H54 (cell line): ENCODE results near the gene FSTL1.

Source experiments
- DNase-seq: peaks from one replicate; pipeline ENCODE4 v3.0.0; 2011; ENCODE audit warnings: low spot score, mixed read lengths; ENCODE audit not compliant: insufficient read length
- FAIRE-seq: peaks from 3 replicates; lab custom pipeline; 2011; peaks lifted over from hg19 to GRCh38; lab: Jason Lieb, UNC
- POLR2A ChIP-seq: IDR thresholded peaks from 2 replicates; pipeline ENCODE4 v1.6.1; 2011; ENCODE audit warnings: low read depth, mild to moderate bottlenecking, low read length

FSTL1 gene

DNA sequence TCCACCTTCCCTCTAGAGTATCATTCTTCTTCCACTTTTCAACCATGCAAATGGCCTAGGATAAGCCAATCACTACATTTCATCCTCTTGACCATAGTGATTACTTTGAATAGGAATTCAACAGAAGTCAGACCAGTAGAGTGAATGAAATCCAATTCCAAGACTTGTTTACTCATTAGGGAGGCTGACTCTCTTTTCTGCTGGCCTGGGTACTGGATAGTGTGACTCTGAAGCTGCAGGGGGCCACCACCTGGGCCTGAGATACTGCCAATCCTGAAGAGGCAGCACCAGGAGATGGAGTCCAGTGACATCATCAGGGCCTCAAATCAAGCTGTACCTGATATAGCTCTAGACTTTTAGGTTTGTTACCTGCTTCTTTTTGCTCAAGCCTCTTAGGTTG is 7.0 kb upstream of the FSTL1 start:
- FAIRE-seq (no peak), DNase-seq (no peak)
- TF ChIP-seq POLR2A, result no peak

DNA sequence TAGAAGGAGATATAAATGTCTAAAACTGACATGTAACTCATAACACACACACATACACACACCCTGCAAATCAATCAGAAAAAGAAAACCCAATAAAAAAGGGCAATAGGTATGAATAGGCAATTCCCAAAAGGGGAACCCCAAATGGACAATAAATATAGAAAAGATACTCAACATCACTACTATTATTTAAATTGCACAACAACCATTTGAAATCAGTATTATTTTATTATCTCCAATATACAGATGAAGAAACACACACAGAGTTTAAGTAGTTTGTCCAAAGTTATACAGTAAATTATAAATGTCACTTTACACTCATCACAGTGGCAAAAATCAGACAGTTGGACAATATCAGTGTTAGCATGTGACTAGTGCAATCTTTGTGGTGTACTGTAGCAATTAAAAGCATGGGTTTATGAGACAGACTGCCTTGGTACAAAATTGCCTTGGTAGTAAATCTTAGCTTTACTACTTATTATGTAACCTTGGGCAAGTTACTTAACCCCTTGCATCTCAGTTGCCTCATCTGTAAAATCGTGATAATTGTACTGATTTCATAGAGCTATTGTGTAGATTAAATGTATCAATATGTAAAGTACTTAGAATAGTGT is 3.4 kb upstream of the FSTL1 start:
- no peak for TF ChIP-seq POLR2A
- DNase-seq (no peak), FAIRE-seq (no peak)

DNA sequence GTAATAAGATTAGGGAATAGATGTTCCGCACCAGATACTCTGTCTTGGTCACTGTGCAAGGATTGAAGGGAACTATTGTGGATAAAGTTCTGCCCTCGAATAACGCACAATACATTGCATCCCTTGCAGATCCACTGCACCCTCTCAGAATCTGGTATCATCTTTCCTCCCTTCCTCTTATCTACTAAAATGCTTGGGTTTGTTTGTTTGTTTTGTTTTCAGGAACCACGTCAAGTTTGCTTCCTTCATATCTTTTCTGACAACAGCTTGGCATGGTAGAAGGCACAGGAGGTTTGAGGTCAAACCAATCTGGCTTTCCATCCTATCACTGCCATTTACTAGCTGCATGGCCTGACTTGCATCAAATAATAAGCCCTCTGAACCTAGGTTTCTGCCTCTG is 2.0 kb upstream of the FSTL1 start:
- no peak for FAIRE-seq
- no peak for DNase-seq

DNA sequence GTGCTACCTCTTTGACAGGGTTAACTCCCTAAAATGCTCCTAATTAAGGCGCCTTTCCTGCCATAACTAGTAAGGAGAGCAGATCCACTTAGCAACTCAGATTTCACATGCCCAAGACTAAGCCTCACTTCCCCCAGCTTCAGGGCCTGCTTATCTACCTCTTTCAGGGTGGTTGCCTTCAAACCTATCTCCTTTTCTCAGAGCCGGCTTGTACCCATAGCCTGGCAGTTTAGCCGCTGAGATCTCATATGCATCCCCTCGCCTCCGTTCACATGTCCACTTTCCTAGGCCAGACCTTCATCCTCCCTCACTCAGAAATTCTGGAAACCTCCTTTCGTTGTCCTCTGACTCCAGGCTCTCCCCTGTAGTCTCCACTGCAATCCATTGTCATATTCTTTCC is 1.0 kb upstream of the FSTL1 start:
- no peak for TF ChIP-seq POLR2A
- DNase-seq, result no peak
- no peak for FAIRE-seq

More for the DNA sequence above, 2.0 kb upstream of the FSTL1 start:
- no peak for TF ChIP-seq POLR2A

DNA sequence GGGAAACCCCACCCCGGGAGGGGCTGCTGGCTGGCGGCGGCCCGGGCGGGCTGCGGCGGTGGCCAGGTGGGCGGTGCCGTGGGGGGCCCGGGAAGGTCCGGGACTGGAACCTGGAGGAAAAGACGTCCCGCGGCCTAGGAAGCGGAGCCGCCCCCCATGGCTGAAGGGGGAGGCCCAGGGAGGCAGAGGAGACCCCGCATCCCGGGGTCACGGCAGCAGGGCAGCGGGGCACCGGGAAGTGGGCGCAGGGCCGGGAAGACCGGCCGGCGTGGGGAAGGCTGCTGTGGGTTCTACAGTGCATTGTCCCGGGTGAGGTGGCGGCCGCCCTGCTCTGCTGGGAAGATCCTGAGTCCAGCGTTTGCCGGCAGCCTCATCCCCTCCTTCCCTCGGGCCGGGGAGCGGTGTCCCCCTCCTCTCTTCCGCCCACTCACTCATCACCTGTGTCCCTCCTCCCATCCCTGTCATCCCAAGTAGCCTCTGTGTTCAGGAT is 525 bp upstream of the FSTL1 start:
- FAIRE-seq (no peak), DNase-seq (no peak)
- no peak for TF ChIP-seq POLR2A

DNA sequence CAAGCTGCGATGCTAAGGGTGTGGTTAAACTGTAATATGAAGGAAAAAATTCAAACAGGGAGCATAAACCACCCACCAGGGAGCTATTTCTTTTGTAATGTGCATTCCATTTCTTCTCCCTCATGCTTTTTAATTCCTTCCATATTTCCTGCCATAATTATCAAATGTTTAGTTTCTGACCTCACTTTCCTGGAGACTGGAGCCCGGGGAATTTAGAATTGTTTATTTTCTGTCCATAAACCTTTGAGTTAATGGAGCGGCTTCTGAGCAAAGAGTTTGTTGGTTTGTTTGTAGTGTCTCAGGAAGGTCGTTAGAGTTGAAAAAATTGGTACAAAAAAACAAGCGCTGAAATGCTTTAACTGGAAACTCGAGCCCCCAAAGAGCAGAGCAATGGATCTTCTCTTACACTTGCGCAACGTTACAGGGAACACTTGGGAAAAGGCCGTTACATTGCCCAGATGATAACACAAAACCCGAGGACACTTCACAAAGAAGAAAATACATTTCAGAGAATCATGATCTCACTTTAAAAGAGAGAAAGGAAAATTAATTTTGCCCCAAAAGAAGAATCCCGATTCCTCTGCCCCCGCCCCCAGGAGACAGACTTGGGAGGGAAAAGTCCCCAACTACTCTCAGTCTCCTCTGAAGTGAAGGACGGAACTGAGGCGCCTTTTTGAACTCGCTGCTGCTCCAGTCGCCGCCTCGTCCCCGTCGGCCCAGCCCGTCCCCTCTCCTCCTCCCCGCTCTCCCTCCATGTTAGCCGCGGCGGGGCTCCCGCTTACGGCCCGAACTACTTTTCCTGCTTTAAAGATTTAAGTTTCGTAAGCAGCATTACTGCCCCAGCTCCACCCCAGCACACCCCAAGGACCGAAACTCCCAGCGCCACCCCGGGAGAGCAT is 842 bp downstream of the FSTL1 start:
- no peak for FAIRE-seq
- no peak for DNase-seq
- TF ChIP-seq POLR2A, result no peak

DNA sequence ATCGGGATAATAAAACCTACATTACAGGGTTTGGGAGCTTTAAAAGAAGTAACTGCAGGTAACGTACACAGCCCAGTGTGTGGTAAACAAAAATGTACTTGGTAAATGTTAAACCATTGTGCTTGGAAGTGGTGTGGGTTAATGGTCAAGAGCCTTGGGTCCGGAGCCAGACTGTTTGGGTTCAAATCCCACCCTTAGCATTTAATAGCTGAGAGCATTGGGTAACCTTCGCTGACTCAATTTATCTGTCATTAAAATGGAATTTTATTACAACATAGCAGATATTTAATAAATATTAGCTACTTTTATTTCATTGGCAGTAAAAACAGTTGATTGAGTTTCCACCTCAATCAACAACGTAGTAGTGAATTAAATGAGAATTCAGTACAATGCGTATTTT is 1.5 kb downstream of the FSTL1 start:
- FAIRE-seq (no peak), DNase-seq (no peak)
- no peak for TF ChIP-seq POLR2A

DNA sequence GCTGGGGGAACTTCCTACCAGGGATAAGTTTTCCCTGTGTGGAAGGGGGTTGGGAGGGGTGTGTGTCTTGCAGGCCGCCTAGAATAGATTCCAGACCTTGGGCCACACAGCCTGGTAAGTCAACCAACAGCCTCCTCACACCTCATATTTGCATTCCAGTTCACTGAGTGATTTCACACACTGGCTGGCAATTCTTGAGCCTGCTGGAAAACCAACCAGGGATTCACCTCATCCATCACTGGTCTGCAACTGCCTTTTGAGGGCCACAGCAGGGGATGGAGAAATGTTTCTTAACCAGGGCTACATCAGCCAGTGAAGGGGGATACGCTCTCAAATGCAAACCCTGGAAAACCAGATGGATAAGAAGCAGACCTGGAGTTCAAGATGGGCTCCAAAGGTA is 2.0 kb downstream of the FSTL1 start:
- DNase-seq (no peak), FAIRE-seq (peak; percentile 43)
- TF ChIP-seq POLR2A, result peak; percentile 24; the same call in 1 of the 2 replicates

DNA sequence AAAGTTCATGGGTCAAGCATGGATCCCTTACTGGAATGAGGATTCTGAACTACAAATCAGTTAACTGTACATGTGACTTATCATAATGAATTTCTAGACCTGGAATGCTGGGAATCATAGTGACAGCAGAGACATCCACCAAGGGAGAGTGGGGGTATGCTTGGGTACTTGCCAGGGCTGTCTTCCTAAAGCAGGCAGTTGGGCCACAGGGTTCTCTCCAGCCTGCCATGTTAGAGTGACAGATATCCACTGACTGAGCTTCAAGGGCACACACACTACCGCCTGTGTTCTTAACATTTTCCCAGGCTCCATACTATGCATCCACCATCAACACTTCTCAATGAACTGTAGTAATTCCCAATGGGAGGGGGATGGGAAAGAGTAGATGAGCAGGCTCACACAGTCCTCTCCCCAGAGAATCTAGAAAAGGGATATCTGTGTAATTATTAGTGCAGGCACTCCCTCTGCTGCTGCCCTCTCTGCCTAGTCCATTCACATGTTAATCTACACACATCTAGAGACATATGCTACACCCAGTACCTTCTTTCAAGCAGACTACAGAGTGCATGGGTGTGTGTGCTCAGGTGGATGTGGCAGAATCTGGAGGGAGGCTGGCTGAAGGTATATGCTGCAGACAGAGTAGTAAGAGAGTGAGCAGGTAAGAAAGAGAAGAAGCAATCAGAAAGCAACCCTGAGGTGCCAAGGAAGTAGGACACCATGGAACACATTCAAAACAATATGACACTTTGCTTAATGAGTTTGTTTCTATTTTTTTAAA is 3.7 kb downstream of the FSTL1 start:
- no peak for TF ChIP-seq POLR2A
- DNase-seq (no peak), FAIRE-seq (no peak)

DNA sequence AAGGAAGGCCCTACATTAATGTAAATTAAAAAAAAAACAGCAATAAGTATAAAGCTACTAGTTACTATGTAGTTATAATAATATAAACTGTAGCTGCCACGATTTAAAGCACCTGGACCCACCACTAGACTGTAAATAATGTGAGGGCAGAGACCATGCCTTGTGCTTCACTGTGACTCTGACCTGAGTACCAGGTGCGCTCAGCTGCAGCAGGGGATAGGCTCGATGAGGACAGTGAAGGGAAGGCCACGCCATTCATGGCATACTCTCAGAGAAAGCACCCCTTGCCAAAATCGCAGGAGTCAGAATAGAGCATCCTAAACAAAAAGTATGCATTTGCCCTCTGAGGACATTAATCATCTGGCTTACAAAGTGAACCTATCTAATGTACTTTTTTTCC is 5.1 kb downstream of the FSTL1 start:
- no peak for FAIRE-seq
- TF ChIP-seq POLR2A, result no peak
- no peak for DNase-seq

DNA sequence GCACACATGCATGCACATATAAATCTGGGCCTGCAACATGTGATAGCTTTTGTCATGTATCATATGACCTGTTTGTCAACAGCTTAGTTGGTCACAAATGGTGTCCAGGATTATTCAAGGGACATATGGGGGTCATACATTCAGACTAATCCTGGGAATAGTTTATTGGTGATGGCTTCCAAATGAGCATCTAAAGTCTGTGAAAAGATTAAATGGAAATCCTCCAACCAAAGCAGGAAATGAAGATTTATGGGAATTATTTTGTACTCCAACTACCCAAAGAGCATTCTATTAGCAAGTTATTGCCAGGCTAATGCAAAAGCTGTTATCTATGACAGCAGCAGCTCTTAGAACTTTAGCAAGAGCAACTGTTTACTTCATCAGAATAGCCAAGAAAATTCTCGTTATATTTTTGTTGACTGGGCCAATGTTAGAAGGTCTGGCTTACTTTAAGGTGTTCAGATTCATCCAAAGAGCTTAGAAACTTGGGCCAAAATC is 7.1 kb downstream of the FSTL1 start:
- DNase-seq, result no peak
- FAIRE-seq, result no peak
- TF ChIP-seq POLR2A, result no peak

DNA sequence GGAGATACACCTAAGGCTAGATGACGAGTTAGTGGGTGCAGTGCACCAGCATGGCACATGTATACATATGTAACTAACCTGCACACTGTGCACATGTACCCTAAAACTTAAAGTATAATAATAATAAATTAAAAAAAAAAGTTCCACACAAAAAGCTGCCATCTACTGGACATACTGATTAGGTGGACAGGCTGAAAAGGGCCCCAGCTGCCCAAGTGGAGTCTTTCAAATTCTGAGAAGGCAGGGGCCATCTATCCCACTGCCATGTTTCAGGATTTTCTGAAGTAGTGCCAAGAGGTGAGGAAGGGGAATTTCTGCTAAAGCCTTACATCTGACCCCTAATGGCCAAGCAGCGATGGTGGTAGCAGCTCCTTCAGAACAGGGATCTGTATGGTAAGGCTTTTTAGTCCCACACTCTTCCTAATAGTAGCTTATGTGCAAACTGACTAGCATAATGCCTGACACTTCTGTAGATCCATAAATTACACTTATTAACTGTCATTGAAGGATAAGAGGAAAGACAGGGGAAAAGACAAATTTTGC is 7.7 kb downstream of the FSTL1 start:
- FAIRE-seq (no peak), DNase-seq (no peak)
- no peak for TF ChIP-seq POLR2A

DNA sequence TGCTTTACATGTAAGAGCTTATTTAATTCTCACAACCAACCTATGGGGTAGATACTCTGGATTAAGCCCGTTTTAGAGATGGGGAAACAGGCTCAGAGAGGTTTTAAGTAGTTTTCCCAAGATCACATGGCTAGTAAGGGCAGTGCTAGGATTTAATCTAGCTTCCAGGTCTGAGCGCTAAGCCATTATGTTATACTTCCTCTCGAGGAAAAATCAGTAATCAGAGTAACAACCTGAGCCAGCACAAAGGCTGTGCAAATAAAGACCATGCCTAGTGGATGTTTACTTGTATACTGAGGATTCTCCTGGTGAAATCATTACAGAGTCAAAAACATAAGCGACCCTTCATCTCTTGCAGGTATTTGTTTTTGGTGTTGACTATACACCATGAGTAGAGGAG is 9.0 kb downstream of the FSTL1 start:
- FAIRE-seq (no peak), DNase-seq (no peak)
- no peak for TF ChIP-seq POLR2A
